Hindlimb muscle (tissue), 1 donor: ENCODE results near the gene NTSR2. TPM values are rescaled to one million over a fixed set of nuclear protein-coding genes. Genes with fewer than 3 reads are reported as not detected.

Experiments
- DNase-seq: peaks from one replicate; pipeline ENCODE4 v3.0.0-alpha.2; 2013
- polyA plus RNA-seq: library from polyadenylated mRNA; unstranded; fragments of 120-200 nt; gene quantifications from one replicate; pipeline ENCODE4 v1.2.1, GENCODE V29; 2013; ENCODE audit not compliant: insufficient read length

NTSR2 gene
- polyA plus RNA-seq, 1 donor: not detected

GRCh38 chr2:11621410-11621809, 48.6 kb downstream of the NTSR2 start:
- DNase-seq: no peak

- DNase-seq: no peak
Measured at GRCh38 chr2:11618708-11619062, 51.3 kb downstream of the NTSR2 start.

GRCh38 chr2:11617984-11618707, 51.8 kb downstream of the NTSR2 start:
- no peak for DNase-seq

GRCh38 chr2:11617527-11617926, 52.5 kb downstream of the NTSR2 start:
- DNase-seq: no peak

GRCh38 chr2:11616851-11617415, 53.1 kb downstream of the NTSR2 start:
- no peak for DNase-seq

- no peak for DNase-seq
Measured at GRCh38 chr2:11616097-11616687, 53.8 kb downstream of the NTSR2 start.

GRCh38 chr2:11615209-11615608, 54.8 kb downstream of the NTSR2 start:
- no peak for DNase-seq

- DNase-seq: no peak
Measured at GRCh38 chr2:11613297-11613696, 56.7 kb downstream of the NTSR2 start.

- no peak for DNase-seq
Measured at GRCh38 chr2:11612553-11613215, 57.3 kb downstream of the NTSR2 start.

- no peak for DNase-seq
Measured at GRCh38 chr2:11611251-11611650, 58.7 kb downstream of the NTSR2 start.

GRCh38 chr2:11610624-11611242, 59.3 kb downstream of the NTSR2 start:
- no peak for DNase-seq

Other genes with a start within 250 kb of the NTSR2 start
- 18.8 TPM for gene E2F6, start 204.0 kb downstream of the NTSR2 start, polyA plus RNA-seq
- gene GREB1, start 136.2 kb downstream of the NTSR2 start, polyA plus RNA-seq: 13.8 TPM
- gene LPIN1, start 76.4 kb upstream of the NTSR2 start, polyA plus RNA-seq: 22.6 TPM